ENCODE results near the gene RPS6KA4.

RPS6KA4 gene

GRCh38 chr11:64419818-64420485, 61.0 kb downstream of the RPS6KA4 start:
- DNase-seq (ENCODE audit: low read depth) = no peak
